NCI-H748 (cell line): ENCODE results near the gene KDELR1.
A peak's percentile ranks its signal among the peaks of the same experiment; 100 is the strongest.
"Not testable (repeated sequence)": the region's sequence is repeated elsewhere in the genome, so short reads cannot be mapped to it uniquely, and the experiment has no call there.

Source experiments
- DNase-seq: peaks from one replicate; lab custom pipeline; 2025; ENCODE audit not compliant: unreplicated experiment; lab: John Stamatoyannopoulos, UW

Gene KDELR1

GRCh38 chr19:48371771-48372170, 19.6 kb downstream of the KDELR1 start:
- DNase-seq: not testable (repeated sequence)

- no peak for DNase-seq
Observed at GRCh38 chr19:48371367-48371766, 20.0 kb downstream of the KDELR1 start.

GRCh38 chr19:48370955-48371354, 20.4 kb downstream of the KDELR1 start:
- no peak for DNase-seq

GRCh38 chr19:48368936-48369335, 22.4 kb downstream of the KDELR1 start:
- no peak for DNase-seq

GRCh38 chr19:48367855-48368254, 23.5 kb downstream of the KDELR1 start:
- DNase-seq: no peak

- DNase-seq: no peak
Observed at GRCh38 chr19:48365602-48366001, 25.7 kb downstream of the KDELR1 start.

- no peak for DNase-seq
Observed at GRCh38 chr19:48364598-48365348, 26.6 kb downstream of the KDELR1 start.

GRCh38 chr19:48363810-48364597, 27.3 kb downstream of the KDELR1 start, which contains the start of the genes SYNGR4 and TMEM143:
TSS of gene SYNGR4 (plus strand) at chr19:48364367. CDS start at chr19:48365843, 1,476 bp downstream.
TSS of gene TMEM143 (minus strand) at chr19:48363940. CDS start at chr19:48363920, 20 bp downstream.
- DNase-seq: peak; percentile 100

- DNase-seq: no peak
Observed at GRCh38 chr19:48363500-48363809, 27.9 kb downstream of the KDELR1 start.

GRCh38 chr19:48362716-48363499, 28.4 kb downstream of the KDELR1 start:
- peak; percentile 99 for DNase-seq

GRCh38 chr19:48361912-48362311, 29.4 kb downstream of the KDELR1 start:
- no peak for DNase-seq

- DNase-seq: no peak
Observed at GRCh38 chr19:48359123-48359522, 32.2 kb downstream of the KDELR1 start.

- DNase-seq: no peak
Observed at GRCh38 chr19:48355365-48355954, 35.9 kb downstream of the KDELR1 start.

- DNase-seq: peak; percentile 59
Observed at GRCh38 chr19:48354332-48354992, 36.9 kb downstream of the KDELR1 start.

GRCh38 chr19:48353677-48354076, 37.7 kb downstream of the KDELR1 start:
- DNase-seq: no peak

- peak; percentile 65 for DNase-seq
Observed at GRCh38 chr19:48351341-48351752, 40.0 kb downstream of the KDELR1 start.

GRCh38 chr19:48350856-48351255, 40.5 kb downstream of the KDELR1 start:
- no peak for DNase-seq

- no peak for DNase-seq
Observed at GRCh38 chr19:48348737-48349136, 42.6 kb downstream of the KDELR1 start.

- DNase-seq: no peak
Observed at GRCh38 chr19:48348045-48348444, 43.3 kb downstream of the KDELR1 start.

GRCh38 chr19:48346191-48346590, 45.2 kb downstream of the KDELR1 start:
- DNase-seq: no peak

- DNase-seq: no peak
Observed at GRCh38 chr19:48344892-48345291, 46.5 kb downstream of the KDELR1 start.
